Astrocyte of the spinal cord (primary cell): ENCODE results near the gene ENTPD8.
A peak's percentile ranks its signal among the peaks of the same experiment; 100 is the strongest.

Source experiments
- DNase-seq: peaks from one replicate; pipeline ENCODE4 v3.0.0; 2011; ENCODE audit warnings: low read depth, low spot score
- H3K4me3 ChIP-seq: 2 replicates; pipeline ENCODE4 v1.5.1; 2011; ENCODE audit warnings: low read depth, mild to moderate bottlenecking, low read length, moderate library complexity
- CTCF ChIP-seq: IDR thresholded peaks from 2 replicates; pipeline ENCODE4 v1.5.1; 2012; ENCODE audit warnings: low read depth, mild to moderate bottlenecking, low read length, inconsistent platforms
- in situ Hi-C: cut with HindIII; loops from 2 replicates; pipeline ENCODE4 v1.10.0; 2017; ENCODE audit warnings: low sequenced_read_pairs

The ENTPD8 gene

DNA sequence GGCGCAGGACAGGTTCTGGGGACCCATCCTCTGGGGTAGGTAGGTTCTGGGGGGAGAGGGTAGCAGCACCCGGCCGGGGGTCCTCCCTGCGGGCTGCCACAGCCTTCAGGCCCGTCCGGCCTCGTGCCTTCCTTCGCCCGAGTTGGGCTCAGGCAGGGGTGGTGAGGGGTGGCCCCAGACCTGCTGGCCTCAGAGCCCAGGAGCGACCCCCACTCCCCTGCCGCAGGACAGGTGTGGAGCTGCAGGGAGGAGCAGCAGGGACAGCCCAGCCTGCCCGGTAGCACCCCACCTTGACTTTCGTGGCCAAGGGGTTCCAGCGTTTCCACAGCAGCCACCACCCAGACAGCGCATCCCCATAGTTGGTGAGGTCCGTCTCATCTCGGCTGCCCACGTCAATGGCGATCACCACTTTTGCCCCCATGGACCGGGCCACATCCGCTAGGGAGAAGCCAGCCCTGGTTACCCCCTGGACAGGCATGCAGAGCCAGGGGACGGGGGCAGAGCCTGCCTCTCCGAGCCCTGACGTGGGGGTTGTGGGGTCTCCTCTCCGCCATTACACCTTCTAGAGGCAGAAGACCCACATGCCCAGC, 21.3 kb upstream of the ENTPD8 start:
- TF ChIP-seq CTCF: no peak
- no peak for DNase-seq
- in situ Hi-C loops: no loop called here
- no peak overlapping the region for H3K4me3 ChIP-seq

GRCh38 chr9:137461663-137462395, 20.7 kb upstream of the ENTPD8 start:
- DNase-seq: no peak
- in situ Hi-C loops: no loop called here
- TF ChIP-seq CTCF: no peak
- no peak overlapping the region for H3K4me3 ChIP-seq

- H3K4me3 ChIP-seq: no peak overlapping the region
These were observed 20.1 kb upstream of the ENTPD8 start for GRCh38 chr9:137461316-137461662.

DNA sequence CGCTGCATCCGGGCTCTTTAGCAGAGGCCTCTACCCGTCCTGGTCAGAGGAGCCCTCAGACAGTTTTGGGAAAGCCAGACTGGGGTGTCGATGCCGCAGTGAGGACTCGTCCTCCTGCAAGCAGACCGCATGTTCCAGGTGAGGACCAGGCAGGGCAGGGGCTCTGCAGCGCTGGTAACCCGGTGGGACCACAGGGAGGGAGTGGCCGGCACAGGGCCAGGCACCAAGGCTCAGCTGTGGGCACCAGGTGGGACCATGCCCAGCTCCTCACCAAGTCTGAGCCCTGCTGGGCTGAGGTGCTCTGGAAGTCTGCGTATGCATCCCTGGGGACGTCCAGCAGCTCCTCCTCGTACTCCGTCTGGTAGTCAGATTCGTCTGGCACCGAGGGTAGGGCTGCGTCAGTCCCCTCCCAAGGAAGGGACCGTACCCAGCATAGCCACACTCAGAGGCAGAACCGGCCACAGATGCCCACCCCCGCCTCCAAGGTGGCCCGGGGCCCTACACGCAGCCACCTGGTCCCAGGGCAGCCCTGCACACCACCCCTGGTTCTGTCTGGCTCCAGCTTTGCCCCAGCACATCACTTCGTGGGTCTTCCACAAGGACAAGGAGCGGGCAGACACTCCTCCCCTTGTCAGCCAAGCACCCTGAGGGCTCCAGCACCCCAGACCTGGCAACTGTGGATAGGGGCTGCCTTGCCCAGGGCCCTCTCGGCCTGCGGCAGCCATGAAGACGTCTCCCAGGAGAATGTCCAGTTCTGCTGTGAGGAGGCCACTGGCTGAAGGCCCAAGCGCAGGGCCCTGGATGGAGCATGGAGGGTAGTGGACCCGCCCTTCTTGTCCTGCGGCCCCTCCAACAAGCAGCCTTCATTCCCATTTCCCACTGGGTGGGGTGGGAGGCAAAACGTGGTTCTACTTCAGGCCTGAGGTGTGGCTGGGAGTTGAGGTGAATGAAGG, 19.5 kb upstream of the ENTPD8 start:
- no peak overlapping the region for H3K4me3 ChIP-seq
- TF ChIP-seq CTCF: no peak
- in situ Hi-C loops: no loop called here
- DNase-seq: no peak

More at GRCh38 chr9:137461316-137461662, 20.1 kb upstream of the ENTPD8 start:
- in situ Hi-C loops: no loop called here
- no peak for DNase-seq
- no peak for TF ChIP-seq CTCF

- peak overlapping the region; percentile 28 for H3K4me3 ChIP-seq
- in situ Hi-C loops: no loop called here
- no peak for DNase-seq
- no peak for TF ChIP-seq CTCF
These were observed 18.6 kb upstream of the ENTPD8 start for GRCh38 chr9:137459601-137460362.

DNA sequence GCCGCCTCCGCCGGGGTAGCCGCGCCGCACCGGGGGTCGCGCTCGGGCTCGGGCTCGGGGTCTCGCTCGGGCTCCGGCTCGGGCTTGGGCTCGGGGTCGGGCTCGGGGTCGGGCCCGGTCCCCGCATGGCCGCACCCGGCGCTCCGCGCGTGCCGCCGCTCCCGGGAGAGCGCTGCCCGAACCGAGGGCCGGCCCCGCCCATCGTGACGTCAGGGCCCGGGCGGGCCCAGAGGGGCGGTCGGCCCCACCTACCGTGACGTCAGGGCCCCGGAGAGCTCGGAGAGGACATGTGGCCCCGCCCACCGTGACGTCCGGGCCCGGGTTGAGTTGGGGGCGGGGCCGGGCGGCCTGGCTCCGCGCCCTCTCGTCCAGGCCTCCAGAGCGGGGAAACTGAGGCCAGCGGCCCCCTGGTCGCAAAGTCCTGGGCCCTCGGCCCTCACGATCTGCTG, 18.0 kb upstream of the ENTPD8 start, which contains the start of gene NSMF:
Gene NSMF (minus strand): TSS at position 183 of the 449 bp plus-strand sequence. CDS start 232 bp downstream, outside the sequence.
- DNase-seq: peak; percentile 87
- in situ Hi-C loops: no loop called here
- peak within 1 kb of the TSS; percentile 64 for H3K4me3 ChIP-seq
- no peak for TF ChIP-seq CTCF
